SHP77 treated with DMSO at 0.1 percent for 48 hours (cell line): ENCODE results near the gene CSTF2.

Experiments used
- DNase-seq: peaks from one replicate; lab custom pipeline; 2025; lab: John Stamatoyannopoulos, UW

Gene CSTF2

DNA sequence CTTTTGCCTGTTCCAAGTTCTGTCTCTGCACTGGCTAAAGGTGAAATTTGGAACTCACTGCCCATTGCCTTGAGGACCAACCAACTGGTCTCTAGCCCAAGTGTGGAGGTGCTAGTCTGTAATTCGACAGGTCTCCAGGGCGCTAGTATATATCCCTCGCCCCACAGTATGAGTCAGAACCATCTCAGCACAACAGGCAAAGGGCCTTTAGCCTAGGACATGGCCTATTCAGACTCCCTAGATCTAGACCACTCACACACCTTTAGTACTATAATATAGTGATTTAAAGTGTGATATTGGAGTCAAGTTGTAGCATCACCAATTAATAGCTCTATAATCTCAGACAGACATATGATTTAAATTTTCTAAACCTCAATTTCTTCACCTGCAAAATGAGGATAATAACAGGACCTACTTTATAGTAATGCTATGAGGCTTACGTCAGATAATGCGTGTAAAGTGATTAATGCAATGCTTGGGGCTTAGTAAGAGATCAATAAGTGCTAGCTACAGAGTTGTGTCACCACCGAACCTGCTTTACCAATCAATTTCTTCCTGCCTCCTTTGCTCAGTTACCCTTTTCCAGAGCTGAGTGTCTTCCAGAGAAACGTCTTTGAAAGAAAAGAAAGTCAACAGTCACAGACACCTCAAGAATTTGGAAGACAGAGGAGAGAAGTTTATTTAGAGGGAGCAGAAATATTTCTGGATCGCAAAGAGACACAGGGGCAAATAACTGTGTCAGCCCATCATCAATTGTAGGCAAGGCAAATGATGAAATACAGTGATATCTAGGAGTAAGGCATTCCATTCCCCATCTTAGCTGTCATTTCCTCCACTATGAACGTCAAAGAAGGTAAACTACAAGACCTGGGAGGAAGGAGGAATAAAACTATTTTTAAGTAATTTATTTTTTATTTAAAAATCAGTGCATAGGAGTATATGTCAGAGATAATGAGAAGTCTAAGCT is 51.7 kb downstream of the CSTF2 start:
- DNase-seq = no peak

DNA sequence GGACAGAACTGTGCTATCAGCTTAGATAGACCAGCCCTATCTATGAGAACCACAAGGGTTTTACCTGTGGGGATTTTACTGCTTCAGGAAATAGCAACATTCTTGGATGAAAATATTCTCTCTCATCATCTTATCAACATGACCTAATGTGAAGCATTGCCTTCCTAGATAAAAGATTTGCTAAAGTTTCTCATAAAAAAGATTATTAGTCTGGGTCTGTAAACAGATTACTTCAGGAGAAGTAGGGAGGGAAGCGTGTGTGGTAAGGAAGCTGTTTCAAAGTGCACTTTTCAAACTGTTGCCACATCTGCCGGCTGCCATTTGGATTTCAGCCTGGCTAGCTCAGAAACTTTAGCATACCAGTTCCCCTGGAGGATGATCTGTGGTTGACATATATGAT is 54.1 kb downstream of the CSTF2 start, which contains the start of gene NOX1:
Gene NOX1, minus strand, starts transcription at position 35 of the 400 bp plus-strand sequence. CDS start 220 bp downstream, outside the sequence.
- no peak for DNase-seq

DNA sequence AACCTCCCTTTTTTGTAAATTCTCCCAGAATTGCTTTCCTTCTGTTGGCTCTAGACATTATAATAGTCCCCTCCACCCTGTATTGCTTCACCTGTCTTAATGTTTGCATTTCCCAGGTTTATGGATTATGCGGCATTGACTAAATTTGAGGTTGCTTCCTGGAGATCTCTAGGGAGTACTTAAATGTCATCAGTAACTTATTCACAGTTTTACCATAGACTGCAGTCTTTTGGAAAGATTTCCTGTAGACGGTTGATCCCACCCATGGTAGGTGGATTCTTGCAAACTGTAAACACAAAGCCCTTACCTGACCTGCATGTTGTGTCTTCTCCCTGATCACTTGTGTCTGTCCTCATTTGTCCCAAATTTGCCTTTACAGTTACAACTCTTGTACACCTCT is 60.2 kb downstream of the CSTF2 start:
- no peak for DNase-seq

DNA sequence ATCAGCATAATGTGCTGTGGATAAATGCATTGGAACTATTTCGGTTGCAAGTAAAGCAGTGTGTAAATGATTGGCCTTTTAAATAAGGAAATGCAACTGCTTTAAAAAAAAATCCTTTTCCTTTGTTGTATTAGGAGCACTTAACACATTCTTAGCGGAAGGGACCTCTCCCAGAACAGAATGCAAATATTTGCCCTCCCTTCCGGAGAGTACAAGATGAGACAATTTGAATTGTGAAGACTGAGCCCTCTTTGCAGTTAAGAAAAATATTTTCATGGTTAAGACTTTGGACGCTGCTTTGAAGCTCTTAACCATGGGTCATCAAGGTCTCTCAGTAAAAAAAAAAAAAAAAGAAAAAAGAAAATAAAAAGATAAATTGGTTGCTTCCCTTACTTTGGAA is 63.5 kb downstream of the CSTF2 start:
- DNase-seq = no peak
